Endodermal cell (in vitro differentiated cells): ENCODE measurements around the gene FAM50A. TPM values are rescaled to one million over a fixed set of nuclear protein-coding genes. Genes with fewer than 3 reads are reported as not detected.

ENCODE experiments used
- DNase-seq: peaks from one replicate; pipeline ENCODE4 v3.0.0-alpha.2; 2017
- H3K27ac ChIP-seq: 2 replicates; pipeline ENCODE4 v1.5.1; 2013; ENCODE audit warnings: mild to moderate bottlenecking, low read depth, low read length, moderate library complexity
- H3K27me3 ChIP-seq: 2 replicates; pipeline ENCODE4 v1.6.1; 2013; ENCODE audit warnings: mild to moderate bottlenecking, low read length, moderate library complexity; ENCODE audit not compliant: insufficient read depth, control insufficient read depth, poor library complexity, severe bottlenecking
- H3K36me3 ChIP-seq: 2 replicates; pipeline ENCODE4 v1.7.0; 2013; ENCODE audit warnings: mild to moderate bottlenecking, low read length, moderate library complexity; ENCODE audit not compliant: control insufficient read depth, insufficient read depth
- H3K4me1 ChIP-seq: one replicate; pipeline ENCODE4 v1.7.0; 2013; ENCODE audit warnings: low read length; ENCODE audit not compliant: control insufficient read depth, insufficient read depth
- H3K4me3 ChIP-seq: 2 replicates; pipeline ENCODE4 v1.5.1; 2013; ENCODE audit warnings: mild to moderate bottlenecking, low read length, moderate library complexity
- H3K9ac ChIP-seq: 2 replicates; pipeline ENCODE4 v1.6.1; 2013; ENCODE audit warnings: mild to moderate bottlenecking, low read length, moderate library complexity; ENCODE audit not compliant: poor library complexity, severe bottlenecking; ENCODE audit errors: extremely low read depth
- H3K9me3 ChIP-seq: 2 replicates; pipeline ENCODE4 v1.6.1; 2013; ENCODE audit warnings: mild to moderate bottlenecking, low read length, moderate library complexity; ENCODE audit not compliant: control insufficient read depth
- H3K27ac Mint-ChIP-seq: 2 replicates; pipeline ENCODE4 v1.8.0; 2020; ENCODE audit warnings: mixed read lengths
- H3K27me3 Mint-ChIP-seq: 2 replicates; pipeline ENCODE4 v1.8.0; 2021; ENCODE audit warnings: mild to moderate bottlenecking, mixed read lengths; ENCODE audit not compliant: insufficient read depth
- H3K36me3 Mint-ChIP-seq: 2 replicates; pipeline ENCODE4 v1.8.0; 2020; ENCODE audit warnings: low read depth, mixed read lengths
- H3K4me1 Mint-ChIP-seq: 2 replicates; pipeline ENCODE4 v1.8.0; 2020; ENCODE audit warnings: mixed read lengths
- H3K4me3 Mint-ChIP-seq: 2 replicates; pipeline ENCODE4 v1.8.0; 2020; ENCODE audit warnings: mild to moderate bottlenecking, moderate library complexity, mixed read lengths
- H3K9me3 Mint-ChIP-seq: 2 replicates; pipeline ENCODE4 v1.8.0; 2020; ENCODE audit warnings: mild to moderate bottlenecking, mixed read lengths
- CTCF ChIP-seq: fragments of 200-600 bp; sonication (generic); conservative IDR thresholded peaks from 2 replicates; pipeline ENCODE4 v1.5.0; 2021; ENCODE audit warnings: antibody characterized with exemption, mild to moderate bottlenecking
- WGBS, 2 experiments: methylation state at CpG; one replicate each; pipeline versions ENCODE4 v1.1.5 to v1.1.7; 2013; ENCODE audit warnings: missing lambda C conversion rate in 2 of 2, mixed read lengths in 1 of 2; ENCODE audit not compliant: insufficient coverage in 1 of 2, insufficient read length in 1 of 2; 5-methylcytosine and 5-hydroxymethylcytosine counted together
- total RNA-seq, 2 donors: library from RNA; stranded (reverse); fragmentation: NEBNext Ultra II Directional in 1 of 2; extraction: Animal tissue kit (Norgen Biotek cat#: 25700) in 1 of 2; gene quantifications; 2 replicates in 1 of 2; 3 replicates in 1 of 2; pipeline ENCODE4 v1.2.1, GENCODE V29; 2021

FAM50A gene
- total RNA-seq, 2 donors from 2014 or later, result 91.0 to 102 TPM

- Mint-ChIP-seq H3K9me3 (peaks cover 67% of the 10 kb centered on the region), H3K4me1 (no peaks in the 10 kb centered on the region), H3K27me3 (no peaks in the 10 kb centered on the region), H3K4me3 (no peak overlapping the region), H3K27ac (no peak overlapping the region), H3K36me3 (peaks cover 14% of the 10 kb centered on the region)
- H3K36me3 ChIP-seq, result no peaks in the 10 kb centered on the region
- H3K27me3 ChIP-seq, result no peaks in the 10 kb centered on the region
- TF ChIP-seq CTCF, result no peak
- H3K4me3 ChIP-seq, result no peak overlapping the region
- H3K4me1 ChIP-seq, result no peaks in the 10 kb centered on the region
- WGBS, 2 experiments, result 93% methylated on average over 7 of the region's 7 CpGs; no CpG with 5 or more reads in 1 of the 2 experiments
- H3K27ac ChIP-seq, result no peak overlapping the region
- no peaks in the 10 kb centered on the region for H3K9me3 ChIP-seq
- no peak for DNase-seq
- H3K9ac ChIP-seq, result no peak overlapping the region
Measured at GRCh38 chrX:154433605-154434004, 10.3 kb upstream of the FAM50A start.

- 97 to 100% methylated on average over 1 to 5 of the region's 7 CpGs for WGBS, 2 experiments
- no peak for TF ChIP-seq CTCF
- Histone ChIP-seq H3K36me3 (peaks cover 4% of the 10 kb centered on the region), H3K4me3 (no peak overlapping the region), H3K4me1 (no peaks in the 10 kb centered on the region), H3K9me3 (no peaks in the 10 kb centered on the region), H3K9ac (no peak overlapping the region), H3K27ac (no peak overlapping the region), H3K27me3 (no peaks in the 10 kb centered on the region)
- DNase-seq, result no peak
- Mint-ChIP-seq H3K36me3 (peaks cover 17% of the 10 kb centered on the region), H3K9me3 (peaks cover 70% of the 10 kb centered on the region), H3K27me3 (no peaks in the 10 kb centered on the region), H3K4me3 (no peak overlapping the region), H3K27ac (no peak overlapping the region), H3K4me1 (no peaks in the 10 kb centered on the region)
Measured at GRCh38 chrX:154434394-154435168, 9.4 kb upstream of the FAM50A start.

- TF ChIP-seq CTCF, result no peak
- DNase-seq, result no peak
- Mint-ChIP-seq H3K4me3 (no peak overlapping the region), H3K4me1 (no peaks in the 10 kb centered on the region), H3K36me3 (peaks cover 19% of the 10 kb centered on the region), H3K27me3 (no peaks in the 10 kb centered on the region), H3K27ac (no peak overlapping the region), H3K9me3 (peaks cover 72% of the 10 kb centered on the region)
- no peaks in the 10 kb centered on the region for H3K4me1 ChIP-seq
- WGBS, 2 experiments, result 92 to 95% methylated on average over 4 to 19 of the region's 19 CpGs
- H3K9ac ChIP-seq, result no peak overlapping the region
- H3K36me3 ChIP-seq, result peaks cover 7% of the 10 kb centered on the region
- H3K4me3 ChIP-seq, result no peak overlapping the region
- no peaks in the 10 kb centered on the region for H3K27me3 ChIP-seq
- H3K27ac ChIP-seq, result no peak overlapping the region
- H3K9me3 ChIP-seq, result no peaks in the 10 kb centered on the region
Measured at GRCh38 chrX:154435171-154435733, 8.7 kb upstream of the FAM50A start.
